Heart left ventricle (tissue), 13 donors: ENCODE results near the gene TRAPPC14.
A peak's percentile ranks its signal among the peaks of the same experiment; 100 is the strongest.

Experiments used
- CTCF ChIP-seq, 12 donors: fragments of 200-600 bp; sonication (generic) in 4 of 12; IDR thresholded peaks; one replicate each; pipeline versions ENCODE4 v1.5.0 to v1.8.0; 2018 to 2022; ENCODE audit warnings: antibody characterized with exemption in 12 of 12, mild to moderate bottlenecking in 5 of 12
- POLR2A ChIP-seq, 2 donors: fragments of 450-650 bp; IDR thresholded peaks; one replicate each; pipeline ENCODE4 v1.6.1; 2017; ENCODE audit warnings: antibody characterized with exemption in 2 of 2, mild to moderate bottlenecking in 2 of 2, moderate library complexity in 2 of 2
- donor health status: ischemic (EF 13 %, LVEDD 7.1; RV severe dilation, severe dysfunction).
- donor health status: DM: no; HTN: yes; CAD: no.
- donor health status: DM: no; HTN: no; CAD: no.
- donor health status: ischemic (EF 25% LVEDD 6.9; RV normal size, moderate dysfunction).
- donor health status: ischemic (EF 25% LVEDD 5.7; RV mildly dilated, moderate dysfunction).
- donor health status: ischemic (EF 35%, LVEDD 5.7; RV mildly dilated, moderate dysfunction).
- donor health status: nonischemic (EF 11% LVEDD 7.7; RV severe dilation, severe dysfunction).
- donor health status: DM: yes; HTN: yes; CAD: no.
- donor health status: PGD.
- donor health status: ischemic (EF 29% LVEDD 5.4; RV normal size, mild dysfunction).
- donor health status: nonischemic (EF 23%, LVEDD 6.1; RV moderate dilation, normal function).

- peak in 9 of 12 donors; percentile 14 to 45 (median 31) for TF ChIP-seq CTCF (IDR thresholded peaks at IDR 0.05)
- no peak for TF ChIP-seq POLR2A (IDR thresholded peaks at IDR 0.05)
Measured at GRCh38 chr7:100190048-100190711, 31.7 kb upstream of the TRAPPC14 start.
